HUES48 (cell line): ENCODE measurements around the gene OR8H2.
"Not testable (repeated sequence)": the region's sequence is repeated elsewhere in the genome, so short reads cannot be mapped to it uniquely, and the experiment has no call there.

Experiments
- H3K27ac ChIP-seq: one replicate; pipeline ENCODE4 v1.7.0; 2013; ENCODE audit warnings: low read depth, low read length, inconsistent platforms
- H3K27me3 ChIP-seq: 2 replicates; pipeline ENCODE4 v1.6.1; 2013; ENCODE audit warnings: mild to moderate bottlenecking, low read length; ENCODE audit not compliant: control insufficient read depth, insufficient read depth
- H3K36me3 ChIP-seq: 2 replicates; pipeline ENCODE4 v1.6.1; 2013; ENCODE audit warnings: low read length; ENCODE audit not compliant: control insufficient read depth, insufficient read depth
- H3K4me1 ChIP-seq: 2 replicates; pipeline ENCODE4 v1.6.1; 2013; ENCODE audit warnings: mild to moderate bottlenecking, low read length; ENCODE audit not compliant: control insufficient read depth, insufficient read depth
- H3K4me3 ChIP-seq: 2 replicates; pipeline ENCODE4 v1.5.1; 2013; ENCODE audit warnings: mild to moderate bottlenecking, low read depth, low read length
- H3K9ac ChIP-seq: 2 replicates; pipeline ENCODE4 v1.6.1; 2013; ENCODE audit warnings: mild to moderate bottlenecking, low read depth, low read length, moderate library complexity
- H3K9me3 ChIP-seq: 2 replicates; pipeline ENCODE4 v1.6.1; 2013; ENCODE audit warnings: low read length; ENCODE audit not compliant: control insufficient read depth, insufficient read depth

OR8H2 gene

GRCh38 chr11:56103210-56103737 is at the start of gene OR8H2:
Gene OR8H2, plus strand, starts transcription at chr11:56103687. Its CDS starts 1,356 bp downstream, at chr11:56105043.
- H3K9me3 ChIP-seq, result no peaks in the 10 kb centered on the region
- no peak within 1 kb of the TSS for H3K4me3 ChIP-seq
- no peaks in the 10 kb centered on the region for H3K36me3 ChIP-seq
- no peaks in the 10 kb centered on the region for H3K27me3 ChIP-seq
- H3K27ac ChIP-seq, result no peak within 1 kb of the TSS
- H3K4me1 ChIP-seq, result no peaks in the 10 kb centered on the region
- no peak within 1 kb of the TSS for H3K9ac ChIP-seq

GRCh38 chr11:56056366-56056765 is 47.1 kb upstream of the OR8H2 start:
- H3K9me3 ChIP-seq, H3K27me3 ChIP-seq, H3K9ac ChIP-seq, H3K36me3 ChIP-seq: not testable (repeated sequence)
- Histone ChIP-seq H3K4me3 (peak overlapping the region; percentile 32; the same call in 1 of the 2 replicates), H3K27ac (peak overlapping the region; percentile 91), H3K4me1 (peaks cover 39% of the 10 kb centered on the region)

GRCh38 chr11:56057661-56058237 is 45.7 kb upstream of the OR8H2 start:
- H3K9me3 ChIP-seq, H3K27me3 ChIP-seq, H3K36me3 ChIP-seq: not testable (repeated sequence)
- Histone ChIP-seq H3K9ac (peak overlapping the region; percentile 56; the same call in 1 of the 2 replicates), H3K4me1 (peaks cover 39% of the 10 kb centered on the region), H3K27ac (peak overlapping the region; percentile 91), H3K4me3 (0 out of 2 replicates have a peak overlapping the region, but pooled peaks have one; percentile 32)

GRCh38 chr11:56058260-56058780 is 45.2 kb upstream of the OR8H2 start:
- not testable (repeated sequence) for H3K9ac ChIP-seq, H3K36me3 ChIP-seq, H3K9me3 ChIP-seq, H3K27me3 ChIP-seq, H3K4me3 ChIP-seq
- peaks cover 39% of the 10 kb centered on the region for H3K4me1 ChIP-seq
- H3K27ac ChIP-seq, result peak overlapping the region; percentile 91

GRCh38 chr11:56066980-56067379 is 36.5 kb upstream of the OR8H2 start:
- no peaks in the 10 kb centered on the region for H3K27me3 ChIP-seq
- no peak overlapping the region for H3K27ac ChIP-seq
- no peak overlapping the region for H3K9ac ChIP-seq
- H3K4me1 ChIP-seq, result no peaks in the 10 kb centered on the region
- no peaks in the 10 kb centered on the region for H3K36me3 ChIP-seq
- no peak overlapping the region for H3K4me3 ChIP-seq
- no peaks in the 10 kb centered on the region for H3K9me3 ChIP-seq

- Histone ChIP-seq H3K4me3 (no peak overlapping the region), H3K27me3 (no peaks in the 10 kb centered on the region), H3K9ac (no peak overlapping the region), H3K4me1 (no peaks in the 10 kb centered on the region), H3K9me3 (no peaks in the 10 kb centered on the region), H3K27ac (no peak overlapping the region), H3K36me3 (no peaks in the 10 kb centered on the region)
Measured at GRCh38 chr11:56089697-56090096, 13.8 kb upstream of the OR8H2 start.

- Histone ChIP-seq H3K4me1 (no peaks in the 10 kb centered on the region), H3K36me3 (no peaks in the 10 kb centered on the region), H3K9me3 (no peaks in the 10 kb centered on the region), H3K27ac (no peak within 1 kb of the TSS), H3K4me3 (no peak within 1 kb of the TSS), H3K9ac (no peak within 1 kb of the TSS), H3K27me3 (no peaks in the 10 kb centered on the region)
Measured at GRCh38 chr11:56093008-56093407, 10.5 kb upstream of the OR8H2 start, which contains the start of gene OR8I2. Gene OR8I2, plus strand, starts transcription at chr11:56093308. Its CDS starts 0 bp downstream, at chr11:56093308.

- Histone ChIP-seq H3K4me3 (no peak within 1 kb of the TSS), H3K27me3 (no peaks in the 10 kb centered on the region), H3K9me3 (no peaks in the 10 kb centered on the region)
Measured at GRCh38 chr11:56122073-56122472, 18.6 kb downstream of the OR8H2 start, which contains the start of gene OR8H3. Gene OR8H3, plus strand, starts transcription at chr11:56122373. Its CDS starts 0 bp downstream, at chr11:56122373.

GRCh38 chr11:56140151-56140661 is 36.7 kb downstream of the OR8H2 start, which contains the start of gene OR8J3:
Gene OR8J3, minus strand, starts transcription at chr11:56140201. Its CDS starts 2,483 bp downstream, at chr11:56137718.
- H3K27me3 ChIP-seq, result no peaks in the 10 kb centered on the region
- H3K4me3 ChIP-seq, result no peak within 1 kb of the TSS
- no peaks in the 10 kb centered on the region for H3K9me3 ChIP-seq
- H3K27ac ChIP-seq, result no peak within 1 kb of the TSS
- no peaks in the 10 kb centered on the region for H3K36me3 ChIP-seq
- no peaks in the 10 kb centered on the region for H3K4me1 ChIP-seq
- H3K9ac ChIP-seq, result no peak within 1 kb of the TSS

More at GRCh38 chr11:56122073-56122472, 18.6 kb downstream of the OR8H2 start, which contains the start of gene OR8H3:
- no peak within 1 kb of the TSS for H3K27ac ChIP-seq
- H3K4me1 ChIP-seq, result no peaks in the 10 kb centered on the region
- no peak within 1 kb of the TSS for H3K9ac ChIP-seq
- H3K36me3 ChIP-seq, result no peaks in the 10 kb centered on the region

- H3K4me3 ChIP-seq, H3K9me3 ChIP-seq, H3K4me1 ChIP-seq, H3K36me3 ChIP-seq, H3K9ac ChIP-seq, H3K27ac ChIP-seq, H3K27me3 ChIP-seq: not testable (repeated sequence)
Measured at GRCh38 chr11:56143681-56144080, 40.2 kb downstream of the OR8H2 start.

- H3K36me3 ChIP-seq, result no peaks in the 10 kb centered on the region
- H3K27me3 ChIP-seq, result no peaks in the 10 kb centered on the region
- H3K9ac ChIP-seq, result no peak overlapping the region
- H3K27ac ChIP-seq, result no peak overlapping the region
- H3K9me3 ChIP-seq, result peaks cover 23% of the 10 kb centered on the region
- H3K4me1 ChIP-seq, result no peaks in the 10 kb centered on the region
- H3K4me3 ChIP-seq, result no peak overlapping the region
Measured at GRCh38 chr11:56151376-56151775, 47.9 kb downstream of the OR8H2 start.
